Skin epidermis (tissue), 12 donors: ENCODE results near the gene CTAG2.
"Not testable (repeated sequence)": the region's sequence is repeated elsewhere in the genome, so short reads cannot be mapped to it uniquely, and the experiment has no call there.

Experiments used
- H3K27ac ChIP-seq, 21 experiments: fragments of 200-600 bp; sonication (generic) in 11 of 21; one replicate each; pipeline ENCODE4 v1.5.0; 2020; ENCODE audit warnings: mild to moderate bottlenecking in 3 of 21, inconsistent platforms in 2 of 21, moderate library complexity in 2 of 21
- H3K4me3 ChIP-seq, 7 experiments: fragments of 200-600 bp; sonication (generic) in 2 of 7; one replicate each; pipeline ENCODE4 v1.5.0; 2020; ENCODE audit warnings: inconsistent platforms in 2 of 7, mild to moderate bottlenecking in 2 of 7, moderate library complexity in 1 of 7

Gene CTAG2

DNA sequence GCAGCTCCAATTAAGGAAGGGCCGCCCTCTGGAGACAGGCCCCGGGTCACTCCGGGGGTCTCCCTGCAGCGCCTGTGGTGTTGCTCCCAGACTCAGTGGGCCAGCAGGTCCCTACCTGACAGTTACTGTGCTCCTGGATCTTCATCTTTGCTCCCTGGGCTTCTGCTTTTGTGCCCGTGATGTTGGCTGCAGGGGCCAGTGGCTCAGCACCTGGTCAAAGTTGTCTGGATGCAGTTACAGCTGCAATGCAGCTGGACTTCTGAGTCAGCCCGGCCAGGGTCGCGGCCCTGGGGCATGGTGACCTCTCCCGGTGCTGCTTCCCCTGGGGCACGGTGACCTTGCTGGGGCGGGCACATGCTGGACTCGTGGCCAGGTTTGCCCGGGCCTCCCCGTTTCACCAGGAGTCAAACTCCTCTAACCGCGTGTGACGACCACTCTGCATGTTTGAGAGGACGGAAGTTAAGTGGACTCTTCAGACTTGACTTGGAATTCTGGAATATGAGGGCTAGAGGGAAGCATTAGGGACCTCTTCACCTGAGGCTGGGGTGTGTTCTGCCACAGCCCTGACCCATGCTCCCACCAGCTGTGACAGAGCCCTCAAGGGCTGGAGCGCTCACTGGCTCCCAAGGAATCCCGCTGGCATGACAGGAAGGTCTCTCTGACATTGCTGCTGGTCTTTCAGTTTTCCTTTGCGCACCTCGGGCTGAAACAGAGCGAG, 3.7 kb downstream of the CTAG2 start:
- H3K4me3 ChIP-seq, result no peak overlapping the region
- no peak overlapping the region for H3K27ac ChIP-seq

DNA sequence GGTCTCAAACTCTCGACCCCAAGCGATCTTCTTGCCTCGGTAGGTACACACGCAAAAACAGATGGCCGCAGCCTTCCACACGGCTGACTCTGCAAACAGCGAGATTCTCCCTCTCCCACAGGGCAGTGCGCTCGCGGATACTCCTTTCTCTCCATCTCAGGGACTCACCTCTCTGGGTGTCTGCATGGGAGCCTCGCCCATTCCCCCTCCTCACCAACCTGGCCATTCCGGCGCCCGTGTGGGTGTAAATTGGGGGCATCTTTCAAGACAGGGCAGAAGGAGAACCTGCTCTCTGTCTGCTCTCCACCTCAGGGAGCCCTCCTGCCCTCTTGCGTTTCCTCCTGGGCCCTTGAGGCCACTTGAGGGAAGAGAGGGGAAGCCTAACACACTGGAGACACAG, 4.4 kb downstream of the CTAG2 start:
- no peak overlapping the region for H3K27ac ChIP-seq
- no peak overlapping the region for H3K4me3 ChIP-seq

- not testable (repeated sequence) for H3K27ac ChIP-seq, H3K4me3 ChIP-seq
Observed at GRCh38 chrX:154645745-154646378, 7.5 kb downstream of the CTAG2 start.

DNA sequence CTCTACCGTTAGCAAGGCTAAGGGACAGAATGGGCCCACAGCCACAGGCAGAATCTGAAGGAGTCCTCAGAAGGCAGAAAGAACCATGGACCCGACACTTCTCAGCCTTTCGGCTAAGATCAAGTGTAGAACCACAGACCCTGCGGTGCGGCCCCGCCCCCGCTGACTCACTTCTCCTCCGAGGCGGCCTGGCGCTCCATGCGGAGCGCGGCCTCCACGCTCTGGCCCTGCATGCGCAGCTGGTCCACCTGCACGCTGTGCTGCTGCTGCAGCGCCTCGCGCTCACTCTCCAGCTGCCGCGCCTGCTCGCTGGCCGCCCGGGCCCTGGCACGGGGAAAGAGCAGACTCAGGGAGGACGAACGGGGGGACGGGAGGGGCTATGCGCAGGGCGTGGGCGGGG, 9.7 kb downstream of the CTAG2 start:
- not testable (repeated sequence) for H3K4me3 ChIP-seq, H3K27ac ChIP-seq

DNA sequence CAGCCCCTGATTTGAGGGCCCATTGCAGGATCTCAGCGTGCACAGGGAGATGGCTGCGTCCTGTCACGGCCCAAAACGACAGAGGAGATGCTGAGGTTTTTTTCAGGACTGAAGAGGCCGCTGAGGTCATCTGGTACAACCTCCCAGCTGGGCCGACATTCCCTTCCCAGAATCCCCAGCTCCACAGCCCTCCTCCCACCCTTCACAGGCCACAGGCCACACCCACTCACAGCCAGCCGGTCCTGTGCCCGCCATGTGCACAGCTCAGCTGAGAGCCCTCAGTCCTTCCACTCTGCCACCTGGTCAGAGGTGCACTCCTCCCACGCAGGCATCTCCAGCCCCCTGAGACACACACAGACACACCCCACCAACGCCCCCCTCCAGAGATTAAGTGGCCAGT, 11.6 kb downstream of the CTAG2 start:
- not testable (repeated sequence) for H3K4me3 ChIP-seq, H3K27ac ChIP-seq

DNA sequence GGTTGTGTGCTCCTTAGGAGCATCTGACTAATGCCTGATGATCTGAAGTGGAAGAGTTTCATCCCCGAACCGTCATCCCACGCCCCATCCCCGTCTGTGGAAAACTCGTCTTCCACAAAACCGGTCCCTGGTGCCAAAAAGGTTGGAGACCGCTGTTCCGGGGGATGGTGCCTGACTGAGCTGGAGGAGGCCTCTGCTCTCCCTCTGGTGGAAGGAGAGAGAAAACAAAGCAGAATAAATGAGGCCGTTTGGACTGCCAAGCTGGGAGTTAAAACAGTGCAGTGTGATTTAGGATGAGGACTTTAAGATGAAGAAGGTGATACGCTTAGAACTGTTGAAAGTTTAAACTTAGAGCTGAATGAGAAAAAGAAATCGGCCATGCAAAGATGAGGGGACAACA, 19.7 kb downstream of the CTAG2 start:
- H3K27ac ChIP-seq, H3K4me3 ChIP-seq: not testable (repeated sequence)

- not testable (repeated sequence) for H3K4me3 ChIP-seq, H3K27ac ChIP-seq
Observed at GRCh38 chrX:154630949-154631348, 22.4 kb downstream of the CTAG2 start.

DNA sequence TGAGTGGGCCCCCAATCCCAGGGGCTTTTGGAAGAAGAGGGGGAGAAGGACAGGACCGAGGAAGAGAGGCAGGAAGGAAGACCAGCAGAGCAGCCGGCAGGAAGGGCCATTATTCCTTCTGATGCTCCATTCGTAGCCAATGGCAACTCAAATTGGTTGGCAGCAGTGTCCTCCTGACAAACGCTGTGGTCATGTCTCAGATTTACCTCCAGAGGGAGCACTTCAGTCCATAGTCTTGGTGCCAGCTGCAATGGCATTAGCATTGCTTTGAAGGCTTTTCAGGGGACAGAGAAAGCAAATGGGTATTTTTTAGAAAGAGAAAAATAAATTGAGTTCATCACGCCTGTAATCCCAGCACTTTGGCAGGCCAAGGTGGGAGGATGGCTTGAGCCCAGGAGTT, 24.4 kb downstream of the CTAG2 start:
- H3K4me3 ChIP-seq, H3K27ac ChIP-seq: not testable (repeated sequence)

DNA sequence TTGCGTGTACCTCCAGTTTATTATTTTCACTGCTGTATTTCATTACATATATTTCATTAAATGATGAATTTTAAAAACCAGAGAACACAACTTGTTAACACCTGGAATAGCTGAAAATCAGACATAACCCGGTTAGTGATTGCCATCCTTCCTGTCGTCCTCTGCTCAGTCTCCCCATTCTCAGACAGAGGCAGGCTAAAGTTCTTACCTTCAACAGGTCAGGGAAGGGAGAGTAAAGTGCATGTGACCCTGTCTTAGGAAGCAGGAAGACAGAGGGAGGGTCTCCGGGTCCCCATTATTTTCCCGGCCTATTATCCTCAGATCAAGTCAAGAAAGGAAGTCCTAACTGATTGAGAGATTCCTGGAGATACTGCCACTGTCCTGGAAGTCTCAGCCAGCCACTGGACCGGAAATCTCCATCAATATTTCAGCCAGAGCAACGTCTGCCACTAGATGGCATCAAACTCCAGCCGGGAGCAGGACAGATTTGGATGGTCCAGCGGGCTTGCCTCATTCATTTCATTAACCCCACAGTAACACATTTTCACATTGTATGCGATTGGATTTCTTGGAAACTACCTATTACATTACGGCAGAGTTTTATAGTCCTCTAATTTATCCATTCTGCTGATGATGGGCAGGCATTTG, 32.5 kb downstream of the CTAG2 start:
- not testable (repeated sequence) for H3K4me3 ChIP-seq, H3K27ac ChIP-seq

DNA sequence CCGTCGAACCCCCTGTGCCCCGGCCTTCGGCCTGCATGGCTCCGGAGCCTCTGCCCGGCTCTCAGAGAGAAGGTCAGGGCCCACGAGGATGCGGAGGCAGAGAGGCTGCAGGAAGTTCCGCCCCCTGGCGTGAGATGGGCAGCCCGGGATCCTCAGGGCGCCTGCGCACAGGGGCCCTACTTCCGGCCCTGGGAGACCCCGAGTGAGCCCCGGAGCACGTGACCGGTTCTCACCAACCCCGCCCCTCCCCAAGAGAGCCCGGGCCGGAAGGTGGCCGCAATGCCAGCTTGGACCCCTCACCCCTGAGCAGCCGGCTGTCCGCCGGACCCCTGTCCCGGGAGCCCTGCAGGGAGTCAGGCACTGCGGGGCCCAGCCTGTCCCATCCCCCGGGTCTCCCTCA, 34.2 kb downstream of the CTAG2 start, which contains the start of gene CTAG1B:
CTAG1B (minus strand) TSS at position 101 of the 400 bp plus-strand sequence; CDS start at position 37, 64 bp downstream.
- H3K27ac ChIP-seq, H3K4me3 ChIP-seq: not testable (repeated sequence)

GRCh38 chrX:154613586-154613985, 39.8 kb downstream of the CTAG2 start:
- not testable (repeated sequence) for H3K27ac ChIP-seq, H3K4me3 ChIP-seq

DNA sequence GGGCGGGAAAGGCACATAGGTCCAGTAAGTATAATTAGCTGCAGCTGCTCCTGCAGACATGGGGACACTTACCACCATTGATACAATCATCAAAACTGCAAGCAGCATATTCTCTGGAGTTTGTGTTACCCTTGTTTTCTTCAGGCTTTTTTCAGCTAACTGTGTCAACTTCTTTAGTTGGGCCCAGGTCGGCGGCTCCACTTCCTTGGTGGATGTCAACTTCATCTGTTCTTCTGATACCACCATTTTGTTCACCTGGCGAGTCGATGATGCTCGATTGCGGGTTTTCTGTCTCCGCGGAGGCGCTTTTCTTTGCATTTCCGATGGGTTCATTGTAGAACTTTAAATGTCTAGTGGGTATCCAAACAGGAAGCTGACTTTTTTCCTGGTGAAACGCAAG, 42.2 kb downstream of the CTAG2 start:
- not testable (repeated sequence) for H3K27ac ChIP-seq

GRCh38 chrX:154608823-154609222, 44.6 kb downstream of the CTAG2 start:
- not testable (repeated sequence) for H3K27ac ChIP-seq, H3K4me3 ChIP-seq

More for the DNA sequence above, 42.2 kb downstream of the CTAG2 start:
- H3K4me3 ChIP-seq, result not testable (repeated sequence)

DNA sequence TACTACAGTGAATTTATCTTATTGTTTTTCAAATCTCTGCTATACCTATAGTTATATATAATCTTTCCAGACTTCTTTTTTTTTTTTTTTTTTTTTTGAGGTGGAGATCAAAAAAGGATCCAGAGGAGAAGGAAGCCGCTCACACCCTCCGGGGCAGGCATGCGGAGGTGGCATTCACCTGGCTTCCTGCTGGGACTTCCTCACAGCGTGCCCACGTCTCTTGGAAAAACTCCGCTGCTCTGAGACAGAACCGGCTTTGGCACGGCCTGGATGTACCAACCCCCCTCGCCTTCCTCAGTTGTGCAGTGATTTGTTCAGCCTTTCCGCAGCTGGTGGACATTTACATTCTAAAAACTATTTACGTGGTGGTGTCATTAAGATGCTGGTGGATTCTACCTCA, 45.4 kb downstream of the CTAG2 start:
- not testable (repeated sequence) for H3K4me3 ChIP-seq, H3K27ac ChIP-seq

GRCh38 chrX:154607370-154607769, 46.0 kb downstream of the CTAG2 start:
- H3K4me3 ChIP-seq, result no peak overlapping the region
- no peak overlapping the region for H3K27ac ChIP-seq

GRCh38 chrX:154605566-154605965, 47.8 kb downstream of the CTAG2 start:
- Histone ChIP-seq H3K27ac (no peak overlapping the region), H3K4me3 (no peak overlapping the region)

DNA sequence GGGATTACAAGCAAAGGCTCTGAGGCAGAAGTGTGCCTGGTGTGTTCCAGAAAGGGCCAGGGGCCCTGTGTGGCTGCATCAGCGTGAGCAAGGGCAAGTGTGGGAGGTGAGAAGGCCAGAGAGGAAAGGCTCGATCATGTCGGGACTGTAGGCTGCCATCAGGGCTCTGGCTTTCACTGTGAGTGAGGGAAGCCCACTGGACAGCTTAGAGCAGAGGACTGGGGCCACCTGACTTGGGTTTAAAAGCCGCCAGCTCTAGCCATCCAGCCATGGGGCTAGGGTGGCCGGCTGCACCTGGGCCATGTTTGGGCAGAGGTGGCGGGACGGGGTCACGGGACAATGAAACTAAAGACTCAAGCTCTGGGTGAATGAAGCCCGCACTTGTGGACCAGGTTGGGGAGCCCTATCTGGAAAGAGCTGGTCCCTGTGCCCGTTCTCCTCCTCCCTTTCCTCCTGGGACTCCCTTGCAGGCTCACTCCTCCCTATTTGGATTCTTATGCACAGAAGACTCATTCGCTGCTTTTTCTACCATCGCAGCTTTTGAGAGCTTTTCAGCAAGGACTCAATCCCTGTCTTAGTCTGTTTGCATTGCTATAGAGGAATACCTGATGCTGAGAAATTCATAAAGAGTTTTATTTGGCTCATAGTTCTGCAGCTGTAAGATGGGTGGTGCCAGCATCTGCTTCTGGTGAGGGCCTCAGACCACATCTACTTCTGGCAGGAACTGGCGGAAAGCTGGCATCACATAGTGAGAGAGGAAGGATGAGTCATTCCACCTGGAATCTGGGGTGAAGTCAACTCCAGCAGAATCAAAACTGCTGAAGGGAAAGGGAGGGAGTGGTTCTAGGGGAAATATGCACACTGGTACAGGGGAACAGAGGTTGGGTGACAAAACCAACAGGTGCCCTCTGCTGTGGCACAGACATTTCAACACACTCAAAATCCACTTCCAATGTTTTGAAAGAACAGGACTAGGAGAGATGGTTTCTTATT, 49.6 kb downstream of the CTAG2 start:
- H3K27ac ChIP-seq, result no peak overlapping the region

GRCh38 chrX:154602766-154603437, 50.5 kb downstream of the CTAG2 start:
- no peak overlapping the region for H3K27ac ChIP-seq

More for the DNA sequence above, 49.6 kb downstream of the CTAG2 start:
- H3K4me3 ChIP-seq, result no peak overlapping the region

DNA sequence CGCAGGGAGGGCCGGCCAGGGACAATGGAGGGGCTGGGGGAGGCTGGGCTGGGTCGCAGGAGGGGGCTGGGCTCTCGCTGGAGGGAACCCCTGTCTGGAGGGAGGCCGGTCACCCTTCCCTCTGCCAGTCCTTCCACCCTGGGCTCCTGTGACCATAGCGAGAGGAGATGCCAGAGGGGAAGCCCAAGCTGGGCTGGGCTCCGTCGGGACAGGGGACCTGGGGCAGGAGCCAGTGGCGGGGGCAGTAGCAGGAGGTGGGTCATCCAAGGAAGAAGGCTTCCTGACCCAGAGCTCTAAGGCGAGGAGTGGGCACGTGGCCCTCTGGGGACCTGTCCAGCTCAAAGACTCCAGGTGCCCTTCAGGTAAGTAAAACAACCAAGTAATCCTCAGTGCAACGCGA, 51.2 kb downstream of the CTAG2 start:
- Histone ChIP-seq H3K4me3 (no peak overlapping the region), H3K27ac (no peak overlapping the region)

More at GRCh38 chrX:154602766-154603437, 50.5 kb downstream of the CTAG2 start:
- H3K4me3 ChIP-seq, result no peak overlapping the region
